GM06990 (cell line): ENCODE data around the gene KRT80.

Experiments
- DNase-seq: peaks from one replicate; pipeline ENCODE4 v3.0.0-alpha.2; 2011; ENCODE audit not compliant: insufficient read length; ENCODE audit errors: extremely low read depth
- H3K27me3 ChIP-seq: replicated peaks from 2 replicates; pipeline ENCODE4 v1.6.0; 2011; ENCODE audit warnings: low read length; ENCODE audit not compliant: control insufficient read depth, insufficient read depth
- H3K36me3 ChIP-seq: 2 replicates; pipeline ENCODE4 v1.5.1; 2011; ENCODE audit warnings: low read length; ENCODE audit not compliant: control insufficient read depth, insufficient read depth
- H3K4me3 ChIP-seq: replicated peaks from 2 replicates; pipeline ENCODE4 v1.5.1; 2011; ENCODE audit warnings: low read depth, mild to moderate bottlenecking, control low read depth, low read length
- CTCF ChIP-seq: IDR thresholded peaks from 2 replicates; pipeline ENCODE4 v1.5.1; 2011; ENCODE audit warnings: low read length, control low read depth, mild to moderate bottlenecking, inconsistent platforms; ENCODE audit not compliant: insufficient read depth, poor library complexity, severe bottlenecking

The KRT80 gene

DNA sequence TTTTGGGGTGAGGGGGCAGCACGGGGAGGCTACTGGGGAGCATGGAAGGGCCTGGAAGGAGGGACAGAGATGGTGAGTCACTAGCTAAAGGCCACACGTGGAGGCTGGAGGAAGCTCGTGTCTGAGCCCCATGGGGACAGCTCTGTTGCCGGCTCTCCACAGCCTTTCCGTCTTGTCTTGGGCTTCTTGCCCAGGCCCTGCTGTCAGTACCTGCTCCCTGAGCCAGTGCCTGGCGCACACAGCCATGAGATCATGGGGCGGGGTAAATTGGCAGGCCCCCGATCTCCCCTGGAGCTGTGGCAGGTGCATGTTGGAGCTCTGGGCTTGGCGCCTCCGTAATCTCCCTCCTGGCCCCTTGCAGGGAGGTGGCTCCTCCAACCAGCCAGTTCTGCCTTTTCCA, 16.1 kb upstream of the KRT80 start:
- TF ChIP-seq CTCF, result no peak
- no peak for DNase-seq
- Histone ChIP-seq H3K27me3 (peaks cover 2% of the 10 kb centered on the region), H3K36me3 (no peaks in the 10 kb centered on the region), H3K4me3 (no peak overlapping the region)

- Histone ChIP-seq H3K36me3 (no peaks in the 10 kb centered on the region), H3K4me3 (no peak overlapping the region), H3K27me3 (peaks cover 3% of the 10 kb centered on the region)
- no peak for TF ChIP-seq CTCF
- no peak for DNase-seq
These were observed 15.3 kb upstream of the KRT80 start for GRCh38 chr12:52207106-52207505.

DNA sequence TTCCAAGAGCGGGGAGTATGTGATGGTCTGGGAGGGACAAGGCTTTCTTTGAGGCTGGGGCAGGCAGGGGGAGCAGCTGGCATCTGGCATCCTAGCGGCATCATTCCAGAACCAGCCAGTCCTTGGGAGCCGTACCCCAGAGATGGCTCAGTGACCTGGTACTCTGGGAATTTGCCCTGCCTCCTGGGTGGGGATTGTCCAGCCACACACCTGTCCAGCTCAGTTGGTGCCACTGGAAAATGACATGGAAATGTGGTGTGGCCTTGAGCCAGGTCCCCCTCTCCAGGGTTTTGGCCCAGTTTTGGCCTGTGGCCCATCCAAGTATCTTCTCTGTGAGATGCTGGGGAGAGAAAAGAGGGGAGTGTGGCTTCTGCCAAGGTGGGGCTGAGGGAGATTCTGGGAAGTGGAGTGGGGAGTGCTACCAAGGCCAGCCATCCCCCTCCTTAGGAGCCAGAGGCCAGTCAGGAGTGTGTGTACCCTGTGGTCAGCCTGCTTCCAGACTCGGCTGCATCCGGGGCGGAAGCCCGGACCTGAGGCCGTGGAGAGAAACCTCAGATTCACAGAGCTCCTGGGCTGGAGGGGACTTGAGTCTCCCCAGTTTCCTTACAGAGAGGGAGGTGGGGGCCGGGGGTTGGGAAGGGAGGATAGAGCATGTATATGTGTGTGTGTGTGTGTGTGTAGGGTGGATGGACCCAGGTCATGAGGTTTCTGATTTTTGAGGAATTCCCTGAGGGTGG, 14.7 kb upstream of the KRT80 start:
- no peak for DNase-seq
- TF ChIP-seq CTCF, result no peak
- H3K4me3 ChIP-seq, result no peak overlapping the region
- H3K27me3 ChIP-seq, result peaks cover 3% of the 10 kb centered on the region
- H3K36me3 ChIP-seq, result no peaks in the 10 kb centered on the region

GRCh38 chr12:52205612-52206303, 13.9 kb upstream of the KRT80 start:
- H3K4me3 ChIP-seq, result no peak overlapping the region
- TF ChIP-seq CTCF, result no peak
- peaks cover 3% of the 10 kb centered on the region for H3K27me3 ChIP-seq
- DNase-seq, result no peak
- H3K36me3 ChIP-seq, result no peaks in the 10 kb centered on the region

- H3K36me3 ChIP-seq, result no peaks in the 10 kb centered on the region
- H3K27me3 ChIP-seq, result peaks cover 3% of the 10 kb centered on the region
- TF ChIP-seq CTCF, result no peak
- H3K4me3 ChIP-seq, result no peak overlapping the region
- no peak for DNase-seq
These were observed 13.2 kb upstream of the KRT80 start for GRCh38 chr12:52204931-52205505.
